GM21515 (cell line): Measurements from ENCODE around the gene DOC2A.

Source experiments
- ATAC-seq: cut with Tn5 transposase; IDR thresholded peaks from one replicate; pipeline ENCODE4 v1.9.1; 2021; ENCODE audit not compliant: unreplicated experiment

Gene DOC2A

GRCh38 chr16:29990034-29990433, 20.8 kb downstream of the DOC2A start:
- ATAC-seq, result no peak

GRCh38 chr16:29989111-29989858, 21.5 kb downstream of the DOC2A start:
- no peak for ATAC-seq

GRCh38 chr16:29988346-29989075, 22.3 kb downstream of the DOC2A start:
- ATAC-seq, result no peak

- no peak for ATAC-seq
These were observed 23.3 kb downstream of the DOC2A start for GRCh38 chr16:29987371-29988085.

- no peak for ATAC-seq
These were observed 23.9 kb downstream of the DOC2A start for GRCh38 chr16:29986931-29987330.

- no peak for ATAC-seq
These were observed 24.6 kb downstream of the DOC2A start for GRCh38 chr16:29986231-29986630.

GRCh38 chr16:29985271-29985811, 25.5 kb downstream of the DOC2A start:
- no peak for ATAC-seq

- ATAC-seq, result no peak
These were observed 26.1 kb downstream of the DOC2A start for GRCh38 chr16:29984764-29985147.

- ATAC-seq, result no peak
These were observed 26.6 kb downstream of the DOC2A start for GRCh38 chr16:29984137-29984763.

GRCh38 chr16:29983420-29984136, 27.2 kb downstream of the DOC2A start:
- no peak for ATAC-seq

- ATAC-seq, result no peak
These were observed 28.0 kb downstream of the DOC2A start for GRCh38 chr16:29982560-29983419.

GRCh38 chr16:29978564-29979270, 32.1 kb downstream of the DOC2A start:
- no peak for ATAC-seq

- no peak for ATAC-seq
These were observed 32.7 kb downstream of the DOC2A start for GRCh38 chr16:29978081-29978480.

- no peak for ATAC-seq
These were observed 33.6 kb downstream of the DOC2A start for GRCh38 chr16:29977063-29977825.

- ATAC-seq, result no peak
These were observed 34.9 kb downstream of the DOC2A start for GRCh38 chr16:29975811-29976511.

- ATAC-seq, result no peak
These were observed 35.7 kb downstream of the DOC2A start for GRCh38 chr16:29975134-29975538.

- ATAC-seq, result no peak
These were observed 36.3 kb downstream of the DOC2A start for GRCh38 chr16:29974291-29975133.
